Activated CD4-positive, alpha-beta T cell treated with anti-CD3 and anti-CD28 coated beads, Interleukin-2, amount 50 U/mL, for 24 hours (primary cell): ENCODE results near the gene TLE1.
"Not testable (repeated sequence)": the region's sequence is repeated elsewhere in the genome, so short reads cannot be mapped to it uniquely, and the experiment has no call there.

Experiments
- DNase-seq, 2 donors: peaks; one replicate each; pipeline ENCODE4 v3.0.0-alpha.2; 2020; ENCODE audit warnings: low read depth in 1 of 2, low spot score in 1 of 2

TLE1 gene

DNA sequence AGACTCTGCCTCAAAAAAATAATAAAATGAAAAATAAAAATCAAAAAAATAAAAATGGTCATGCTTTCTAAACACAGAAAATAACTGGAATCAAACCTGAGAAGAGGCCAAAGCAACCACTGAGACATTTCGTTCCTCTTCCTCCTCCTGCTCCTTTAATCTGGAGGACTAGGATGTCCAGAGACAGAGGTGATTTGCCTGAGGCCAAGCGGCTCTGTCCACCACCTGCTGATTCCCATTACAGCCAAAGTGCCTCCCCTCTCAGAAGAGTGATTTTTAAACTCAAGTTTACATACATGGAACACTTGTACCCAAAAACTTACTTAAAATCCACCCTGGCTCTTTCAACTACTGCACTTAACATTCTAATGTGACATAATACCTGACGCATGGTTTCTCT lies 65.6 kb downstream of the TLE1 start:
- no peak for DNase-seq

DNA sequence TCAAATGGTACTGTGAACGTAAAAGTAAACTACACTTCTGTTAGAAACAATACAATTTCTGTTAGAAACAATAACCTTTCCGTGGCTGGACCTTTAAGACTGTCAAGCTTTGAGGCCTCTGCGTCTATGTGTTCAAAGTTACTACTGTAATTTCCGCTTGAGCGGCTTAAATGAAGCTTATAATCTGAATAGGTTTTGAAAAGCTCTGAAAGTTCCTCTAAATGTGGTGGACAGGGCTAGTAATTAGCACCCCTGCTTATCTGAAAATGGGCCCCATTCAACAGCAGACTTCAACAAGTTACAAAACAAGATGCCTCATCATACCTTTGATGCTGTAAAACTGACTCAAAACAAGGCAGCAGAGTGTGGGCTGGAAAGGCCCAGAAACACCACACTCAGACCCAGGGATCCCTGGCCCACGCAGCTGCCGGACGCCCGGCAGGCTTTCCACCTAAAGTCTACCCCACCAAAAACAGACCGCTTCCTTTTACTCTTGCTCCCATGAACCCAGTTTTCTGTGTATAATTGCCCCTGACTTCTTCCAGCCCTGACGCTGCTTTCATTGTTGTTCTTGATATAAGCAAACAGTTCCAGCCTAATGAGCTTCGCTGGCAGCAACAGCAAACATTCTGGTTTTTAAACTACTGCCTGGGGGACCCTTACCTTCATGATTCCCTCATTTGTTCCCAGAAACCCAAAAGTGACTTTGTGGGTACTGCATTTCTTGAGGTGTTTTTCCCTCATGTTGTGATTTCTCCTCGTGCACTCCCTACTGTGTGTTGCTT lies 66.7 kb downstream of the TLE1 start:
- no peak for DNase-seq

DNA sequence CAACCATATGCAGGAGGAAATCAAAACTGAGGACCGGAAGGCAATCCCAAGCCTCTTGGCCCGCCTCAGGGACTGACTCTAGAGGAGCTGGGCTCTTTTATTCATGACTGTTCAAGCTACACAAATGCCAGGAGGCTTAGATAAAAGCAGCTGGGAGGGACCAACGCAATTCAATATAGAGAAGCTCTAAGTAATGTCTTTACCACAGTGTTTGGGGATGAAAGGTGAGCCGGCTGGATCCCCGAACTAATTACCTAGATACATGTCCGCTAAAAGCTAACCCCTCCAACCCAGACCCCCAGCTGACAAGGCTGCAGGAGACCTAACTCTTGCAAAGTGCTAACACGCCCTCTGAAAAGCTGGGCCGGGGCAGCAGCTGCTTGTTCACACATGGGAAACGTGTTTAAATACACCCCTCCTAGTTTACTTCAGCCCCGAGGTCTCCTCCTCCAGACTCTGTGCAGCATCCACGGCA lies 67.5 kb downstream of the TLE1 start:
- no peak for DNase-seq

- DNase-seq = no peak
These were observed 68.2 kb downstream of the TLE1 start for GRCh38 chr9:81621118-81621517.

DNA sequence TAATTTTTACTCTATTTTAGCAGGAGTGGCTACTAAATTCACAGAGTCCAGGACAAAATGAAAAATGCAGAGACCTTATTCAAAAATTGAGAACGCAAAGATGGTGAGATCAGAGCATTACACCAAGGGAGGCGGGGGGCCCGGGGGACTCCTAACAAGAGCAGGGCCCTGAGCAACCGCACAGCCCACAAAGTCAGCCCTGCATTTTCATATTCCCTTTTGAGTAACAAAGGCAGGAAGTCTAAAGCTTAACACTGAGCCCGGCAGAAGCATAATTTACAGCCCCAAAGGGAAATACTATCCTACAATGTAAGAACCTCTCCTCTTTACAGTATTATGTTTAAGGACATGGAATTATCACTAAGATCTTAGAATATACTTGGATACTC lies 69.4 kb downstream of the TLE1 start:
- DNase-seq = no peak

DNA sequence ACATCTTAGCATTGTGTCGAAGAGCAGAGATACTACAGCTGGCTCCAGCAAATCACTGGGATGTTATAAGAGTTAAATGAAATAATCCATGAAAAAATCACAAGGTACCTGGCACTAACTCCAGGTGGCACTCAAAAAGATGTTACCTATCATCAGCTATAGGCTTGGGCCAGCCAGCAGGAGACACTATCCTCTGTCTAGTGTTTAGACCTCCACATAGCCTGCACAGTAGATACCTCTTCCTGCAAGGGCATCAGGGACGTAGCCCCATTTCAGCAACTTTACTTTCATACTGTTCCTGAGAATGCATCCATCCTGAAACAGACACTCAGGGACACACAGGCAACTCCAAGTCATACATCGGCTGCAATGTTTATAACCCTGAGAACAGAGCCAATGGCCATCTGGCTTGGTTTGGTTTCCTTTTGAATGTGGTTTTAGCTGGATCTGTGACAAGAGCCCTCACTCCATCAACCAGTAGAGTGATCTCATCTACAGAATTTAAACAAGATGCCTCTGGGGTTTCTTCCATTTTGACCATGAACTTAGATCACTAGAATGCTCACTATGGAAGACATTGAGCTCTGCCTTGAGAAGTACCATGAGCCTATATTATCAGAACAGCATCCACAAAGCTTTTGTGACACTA lies 69.9 kb downstream of the TLE1 start:
- no peak for DNase-seq

- no peak for DNase-seq
These were observed 70.4 kb downstream of the TLE1 start for GRCh38 chr9:81618923-81619322.

DNA sequence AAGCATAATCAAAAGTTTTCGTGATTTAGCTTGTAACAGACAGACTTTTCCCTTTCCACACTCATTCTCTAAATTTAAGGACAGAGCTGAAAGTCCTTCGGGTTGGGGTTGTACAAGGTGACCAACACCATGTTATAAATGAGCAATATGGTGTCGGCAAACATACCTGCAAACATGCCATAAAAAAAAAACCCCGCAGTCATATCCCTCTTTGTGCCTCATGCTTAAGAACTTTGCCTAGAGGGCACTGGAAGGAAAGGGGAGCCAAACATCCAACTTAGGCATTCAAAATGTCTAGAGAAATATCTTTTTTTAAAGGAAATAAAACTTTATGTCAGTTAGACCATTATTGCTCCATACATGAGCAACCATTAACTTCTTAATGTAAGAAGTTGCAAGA lies 73.2 kb downstream of the TLE1 start:
- no peak for DNase-seq

DNA sequence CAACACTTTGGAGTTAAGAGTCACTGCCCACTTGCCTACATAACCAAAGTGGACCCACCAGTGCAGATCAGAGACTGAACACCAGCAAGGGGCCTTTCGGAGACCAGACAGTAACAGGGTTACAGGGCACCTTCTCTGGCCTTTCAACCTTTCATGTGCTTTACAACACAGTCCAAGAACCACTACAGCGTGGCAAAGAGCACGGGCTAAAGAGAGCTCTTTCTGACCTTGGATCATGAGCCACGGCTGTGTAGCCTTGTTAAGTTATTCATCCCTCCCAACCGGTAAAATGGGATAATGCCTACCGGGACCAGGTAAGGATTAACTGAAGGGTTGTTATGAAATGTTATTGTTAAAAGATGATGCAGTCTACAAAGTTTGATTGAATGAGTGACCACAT lies 75.0 kb downstream of the TLE1 start:
- DNase-seq = no peak

- DNase-seq = no peak
These were observed 76.1 kb downstream of the TLE1 start for GRCh38 chr9:81613002-81613812.

- DNase-seq = no peak
These were observed 77.7 kb downstream of the TLE1 start for GRCh38 chr9:81611664-81612063.

- no peak for DNase-seq
These were observed 78.6 kb downstream of the TLE1 start for GRCh38 chr9:81610740-81611107.

DNA sequence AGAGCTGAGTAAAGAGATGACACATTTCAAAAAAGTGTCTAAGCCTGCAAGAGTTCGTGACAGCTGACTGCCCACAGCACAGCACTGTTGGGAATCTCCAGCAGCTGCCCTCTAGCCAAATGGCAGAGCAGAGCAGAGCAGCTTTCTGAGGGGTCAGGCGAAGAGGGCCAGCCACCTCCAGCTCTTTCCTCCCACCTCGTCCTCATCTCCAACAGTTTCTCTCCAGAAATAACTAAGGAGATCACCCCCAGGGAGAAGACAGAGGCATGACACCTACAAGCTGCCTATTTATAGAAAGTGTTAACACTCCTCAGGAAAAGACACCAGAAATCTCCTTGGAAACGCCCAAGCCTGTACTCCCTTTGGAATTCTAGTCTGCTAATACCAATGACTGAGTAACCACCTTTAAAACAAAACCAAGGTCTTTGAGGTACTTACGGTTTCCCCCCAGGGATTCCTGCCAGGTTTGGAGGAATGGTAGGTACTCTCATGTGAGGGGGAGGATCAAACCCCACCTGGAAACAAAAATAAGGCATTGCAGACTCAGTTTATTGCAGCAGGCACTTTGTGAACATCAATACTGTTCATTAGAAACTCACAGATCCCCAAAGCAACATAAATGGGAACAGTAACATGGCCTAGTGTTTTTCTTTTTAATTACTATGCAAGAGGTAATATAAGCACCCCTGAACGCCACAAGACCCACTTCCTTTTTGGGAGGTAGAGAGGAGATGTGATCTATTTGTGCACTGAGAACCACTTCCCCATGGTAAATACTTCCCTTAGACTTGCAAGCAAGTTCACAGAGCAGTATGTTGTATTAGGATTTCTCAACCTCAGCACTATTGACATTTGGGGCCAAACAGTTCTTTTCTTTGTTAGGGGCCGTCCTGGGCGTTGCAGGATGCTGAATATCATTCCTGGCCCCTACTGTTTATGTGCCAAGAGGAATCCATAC lies 79.3 kb downstream of the TLE1 start:
- DNase-seq = no peak

DNA sequence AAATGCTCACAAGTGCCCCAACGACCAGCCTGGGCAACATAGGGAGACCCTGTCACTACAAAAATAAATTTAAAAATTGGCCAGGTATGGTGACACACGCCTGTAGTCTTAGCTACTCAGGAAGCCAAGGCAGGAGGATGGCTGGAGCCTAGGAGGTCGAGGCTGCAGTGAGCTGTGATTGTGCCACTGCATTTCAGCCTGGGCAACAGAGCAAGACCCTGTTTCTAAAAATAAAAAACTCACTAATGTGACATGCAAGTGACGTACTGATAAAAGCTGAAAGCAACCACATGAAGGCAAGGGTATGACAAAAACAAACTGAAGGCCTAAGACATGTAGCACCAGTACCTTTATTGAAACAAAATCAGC lies 81.1 kb downstream of the TLE1 start:
- no peak for DNase-seq

DNA sequence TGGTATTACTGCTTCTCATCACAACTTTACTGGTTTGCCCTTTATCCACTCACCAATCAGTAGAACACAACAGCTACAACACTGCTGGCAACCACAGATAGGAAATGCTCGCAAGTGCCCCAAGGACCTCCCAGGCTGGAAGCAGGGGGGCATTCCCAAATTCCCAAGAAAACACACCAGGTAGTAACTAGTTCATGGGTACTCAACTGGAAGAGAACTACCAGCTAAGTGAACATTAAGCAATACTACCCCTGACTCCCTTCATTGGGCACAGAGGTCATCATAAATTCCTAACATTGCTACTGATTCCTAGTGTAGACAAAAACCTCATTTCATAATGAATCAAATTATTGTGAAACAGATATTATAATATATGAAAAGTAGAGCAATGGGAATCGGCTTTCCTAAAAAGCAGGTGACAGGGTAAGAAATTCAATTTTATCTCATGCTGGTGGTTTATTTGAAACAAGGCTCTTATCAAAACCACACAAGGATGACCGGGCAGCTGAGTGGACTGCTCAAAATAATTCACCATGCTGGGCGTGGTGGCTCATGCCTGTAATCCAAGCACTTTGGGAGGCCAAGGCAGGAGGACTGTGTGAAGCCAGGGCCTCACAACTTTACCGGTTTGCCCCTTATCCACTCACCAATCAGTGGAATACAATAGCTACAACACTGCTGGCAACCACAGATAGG lies 81.6 kb downstream of the TLE1 start:
- DNase-seq = no peak

- not testable (repeated sequence) for DNase-seq
These were observed 83.1 kb downstream of the TLE1 start for GRCh38 chr9:81606261-81606660.

DNA sequence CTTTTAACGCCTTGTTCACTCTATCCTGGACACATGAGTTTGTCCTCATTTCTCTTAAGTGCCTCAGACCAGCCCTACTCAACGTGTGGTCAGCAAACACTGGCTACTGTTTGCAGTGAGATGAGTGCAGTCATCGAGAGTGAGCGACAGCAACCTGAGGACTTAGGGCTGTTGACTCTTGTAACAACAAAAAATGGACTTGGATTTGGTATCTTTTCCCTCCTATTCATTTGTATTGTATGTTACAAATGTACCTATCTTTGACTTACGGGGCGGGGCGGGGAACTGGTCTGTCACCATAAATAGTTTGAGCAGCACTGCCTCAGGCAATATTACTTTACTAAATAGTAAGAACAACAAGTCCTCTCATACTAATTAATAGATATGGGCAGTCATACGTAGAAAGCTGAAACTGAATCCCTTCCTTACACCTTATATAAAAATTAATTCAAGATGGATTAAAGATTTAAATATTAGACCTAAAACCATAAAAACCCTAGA lies 84.1 kb downstream of the TLE1 start:
- no peak for DNase-seq

DNA sequence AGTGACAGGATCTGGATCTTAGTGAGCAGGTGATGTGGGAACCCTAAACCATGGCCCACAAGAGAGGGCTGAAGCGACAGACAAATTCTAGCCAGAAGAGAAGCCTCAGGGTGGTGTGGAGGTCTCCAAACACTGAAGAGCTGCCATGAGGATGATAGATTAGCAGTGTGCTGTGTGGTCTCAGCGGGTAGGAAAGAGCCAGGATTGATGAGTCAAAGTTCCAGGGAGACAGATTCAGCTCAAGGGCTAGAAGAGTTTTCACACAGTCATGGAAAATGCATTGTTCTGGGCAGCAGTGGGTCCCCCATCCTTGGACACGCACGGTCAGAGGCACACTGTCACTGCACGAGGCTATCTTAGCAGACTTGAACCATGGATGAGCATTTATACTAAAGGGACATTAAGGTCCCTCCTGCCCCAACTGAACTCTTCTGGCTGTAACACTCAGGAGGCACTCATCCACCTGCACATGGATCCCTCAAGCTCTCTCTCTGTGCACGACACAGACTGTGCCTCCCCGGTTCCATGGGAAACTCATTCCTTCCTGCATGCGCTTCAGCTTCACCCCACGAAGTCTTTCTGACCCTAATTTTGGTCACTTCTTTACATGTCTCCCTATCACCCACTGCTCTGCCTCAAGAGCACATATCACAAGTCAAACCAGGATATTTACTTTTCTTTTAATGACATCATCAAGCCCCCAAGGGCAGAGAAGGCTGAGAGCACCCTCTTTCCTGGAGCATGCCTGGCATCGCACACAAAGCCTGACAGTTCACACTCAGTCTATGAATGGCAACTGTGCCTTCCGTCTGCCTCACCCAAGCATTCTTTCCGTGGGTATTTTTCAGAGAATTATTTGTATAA lies 84.8 kb downstream of the TLE1 start:
- no peak for DNase-seq
